HG03520 (cell line): ENCODE measurements around the gene HECTD3.

ENCODE experiments used
- ATAC-seq: cut with Tn5 transposase; IDR thresholded peaks from one replicate; pipeline ENCODE4 v1.9.1; 2021; ENCODE audit warnings: mild to moderate bottlenecking, moderate library complexity; ENCODE audit not compliant: unreplicated experiment

The HECTD3 gene

GRCh38 chr1:45010855-45011811 lies at the start of gene HECTD3:
Gene HECTD3, minus strand, starts transcription at chr1:45011324. Its CDS starts 67 bp downstream, at chr1:45011257.
- peak; percentile 50 for ATAC-seq

GRCh38 chr1:45059829-45060228 lies 48.7 kb upstream of the HECTD3 start:
- ATAC-seq: no peak

DNA sequence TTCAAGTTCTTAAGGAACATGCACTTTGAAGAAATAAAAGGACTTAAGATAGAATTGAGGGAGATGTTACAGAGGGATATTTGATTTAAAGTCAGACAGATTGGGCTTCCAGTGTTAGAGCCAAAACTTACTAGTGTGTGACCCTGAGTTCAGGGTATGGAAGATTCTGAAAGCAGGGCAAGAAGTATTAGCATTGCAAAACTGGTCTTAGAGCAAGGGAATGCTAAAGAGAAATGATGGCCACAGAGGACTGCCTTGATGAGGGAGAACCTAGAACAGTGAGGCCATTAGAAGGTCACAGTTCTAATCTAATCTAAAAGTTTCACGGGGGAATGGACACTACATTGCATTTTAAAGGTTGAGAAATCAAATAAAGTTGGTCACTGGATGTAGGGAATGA lies 46.4 kb upstream of the HECTD3 start:
- no peak for ATAC-seq

- ATAC-seq: no peak
Measured at GRCh38 chr1:45051005-45051772, 40.1 kb upstream of the HECTD3 start.

GRCh38 chr1:45047032-45047431 lies 35.9 kb upstream of the HECTD3 start:
- no peak for ATAC-seq

DNA sequence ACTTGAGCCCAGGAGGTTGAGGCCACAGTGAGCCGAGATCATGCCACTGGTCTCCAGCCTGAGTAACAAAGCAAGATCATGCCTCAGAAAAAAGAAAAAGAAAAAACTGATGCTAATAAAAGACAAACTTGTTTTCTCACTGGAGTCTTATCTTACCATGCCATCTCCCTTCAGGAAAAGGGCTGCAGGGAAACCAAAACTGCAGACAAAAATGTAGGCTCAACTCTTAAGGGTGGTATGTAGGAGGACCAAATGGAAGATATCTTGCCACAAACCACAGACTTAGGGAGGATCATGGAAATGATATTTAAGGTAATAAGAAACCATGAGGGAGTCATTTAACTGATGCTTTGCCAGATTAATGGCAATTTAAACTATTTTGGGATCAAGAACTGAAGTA lies 33.8 kb upstream of the HECTD3 start:
- ATAC-seq: no peak

DNA sequence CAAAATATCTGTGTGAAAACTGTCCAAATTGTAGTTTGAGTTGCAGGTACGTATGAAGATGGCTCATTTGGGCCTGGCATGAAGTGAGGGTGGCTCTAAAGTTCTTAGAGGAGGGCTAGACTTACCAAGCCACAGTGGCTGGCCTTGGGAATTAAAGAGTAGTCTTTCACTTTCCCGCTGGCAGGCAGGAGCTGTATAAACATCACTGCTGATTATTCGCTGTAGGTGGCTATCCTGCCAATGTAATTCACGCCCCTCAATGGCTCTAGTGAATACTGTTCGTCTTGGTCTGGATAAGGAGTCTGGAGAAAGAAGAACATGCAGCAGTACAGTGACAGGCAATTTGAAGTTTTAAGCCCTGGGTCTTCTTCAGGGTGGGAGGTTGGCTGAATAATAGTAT lies 32.0 kb upstream of the HECTD3 start:
- ATAC-seq: no peak

- ATAC-seq: no peak
Measured at GRCh38 chr1:45040297-45040696, 29.2 kb upstream of the HECTD3 start.

DNA sequence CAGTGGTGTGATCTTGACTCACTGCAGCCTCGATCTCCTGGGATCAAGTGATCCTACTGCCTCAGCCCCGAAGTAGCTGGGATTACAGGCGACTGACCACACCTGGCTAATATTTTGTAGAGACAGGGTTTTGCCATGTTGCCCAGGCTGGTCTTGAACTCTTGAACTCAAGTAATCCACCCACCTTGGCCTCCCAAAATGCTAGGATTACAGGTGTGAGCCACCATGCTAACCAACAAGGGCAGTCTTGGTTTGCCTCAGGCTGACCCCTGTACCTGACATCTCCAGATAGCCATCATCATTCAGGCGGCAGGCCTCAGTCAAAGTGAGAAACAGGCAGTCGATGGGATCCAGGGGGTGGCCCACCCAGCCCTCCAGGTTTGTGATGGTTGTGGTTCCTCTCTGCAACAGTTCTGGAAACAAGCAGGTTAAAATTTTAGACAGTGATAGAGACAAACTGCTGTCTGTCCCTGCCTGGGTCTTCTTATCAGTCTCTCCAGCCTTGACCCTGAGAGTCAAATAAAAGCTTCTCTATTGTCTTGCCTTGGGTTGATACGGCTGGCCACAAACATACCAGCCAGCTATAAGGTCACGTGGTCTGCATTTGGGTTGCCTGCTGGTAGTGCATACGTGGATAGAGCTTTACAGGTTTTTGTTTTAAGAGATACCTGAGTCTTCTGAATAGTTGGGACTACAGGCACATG lies 27.7 kb upstream of the HECTD3 start:
- no peak for ATAC-seq

DNA sequence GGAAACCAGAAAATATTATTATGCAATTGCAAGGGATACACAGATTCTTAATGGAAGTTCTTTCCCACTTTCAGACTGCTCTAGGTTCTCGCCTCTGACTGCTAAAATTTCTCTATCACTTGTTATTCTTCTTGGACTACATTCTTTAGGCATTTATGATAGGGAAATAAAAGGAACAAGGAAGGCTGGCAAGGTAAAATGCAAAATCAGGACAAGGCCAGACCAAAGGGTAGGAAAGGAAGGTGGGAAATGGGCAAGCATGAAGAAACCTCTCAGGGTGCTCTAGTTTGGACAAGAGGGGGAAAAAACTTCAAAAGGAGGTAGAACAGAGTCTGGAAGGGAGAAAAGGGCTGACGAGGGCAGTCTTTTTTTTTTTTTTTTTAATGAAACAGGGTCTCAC lies 27.1 kb upstream of the HECTD3 start:
- no peak for ATAC-seq

DNA sequence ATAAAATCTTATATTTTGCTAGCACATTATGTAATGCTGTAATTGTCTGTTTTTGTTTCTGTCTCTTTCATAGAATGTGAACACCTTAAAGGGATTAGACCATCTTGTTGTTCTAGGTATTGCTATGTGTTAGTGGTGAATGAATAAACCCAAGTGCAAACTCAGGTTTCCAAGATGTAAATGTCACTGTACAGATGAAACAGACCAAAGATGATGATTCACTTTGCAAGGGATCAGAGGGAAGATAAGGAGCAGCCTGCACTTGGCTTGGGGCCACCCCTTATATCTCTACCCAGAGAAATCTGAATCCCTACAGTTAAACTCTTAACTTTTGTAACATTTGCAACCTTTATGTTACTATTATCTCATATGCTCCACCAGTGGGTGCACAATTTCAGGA lies 26.3 kb upstream of the HECTD3 start:
- no peak for ATAC-seq

DNA sequence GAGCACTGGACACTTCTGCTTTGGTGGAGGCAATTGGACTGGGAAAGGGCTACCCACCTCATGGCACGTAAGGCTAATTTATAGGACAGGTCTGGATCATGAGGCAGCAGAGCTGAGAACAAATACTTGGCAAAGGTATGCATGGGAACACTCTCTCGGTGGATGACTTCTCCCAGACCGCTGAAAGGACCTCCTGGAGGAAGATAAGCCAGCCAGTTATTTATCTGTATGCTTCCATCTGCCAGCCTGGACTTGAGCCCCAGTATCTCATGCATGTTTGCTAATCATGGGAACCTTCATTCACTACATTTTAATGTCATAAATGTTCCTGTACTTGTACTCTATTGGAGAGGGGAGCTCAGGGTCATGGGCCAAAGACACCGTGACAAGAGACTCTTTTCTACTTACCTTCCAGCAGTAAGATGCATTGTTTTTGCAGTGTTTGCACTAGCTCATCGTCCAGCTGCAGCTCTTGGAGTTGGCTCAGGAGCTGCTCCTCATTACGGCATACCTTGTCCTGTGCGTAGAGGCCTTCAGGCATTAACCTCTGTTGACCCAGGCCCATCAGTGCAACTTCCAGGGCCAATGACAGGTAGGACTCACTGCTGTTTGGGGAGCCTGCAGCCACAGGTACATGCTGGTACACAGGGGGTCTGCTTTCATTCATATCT lies 24.6 kb upstream of the HECTD3 start:
- ATAC-seq: no peak

- ATAC-seq: no peak
Measured at GRCh38 chr1:45033356-45033755, 22.2 kb upstream of the HECTD3 start.

DNA sequence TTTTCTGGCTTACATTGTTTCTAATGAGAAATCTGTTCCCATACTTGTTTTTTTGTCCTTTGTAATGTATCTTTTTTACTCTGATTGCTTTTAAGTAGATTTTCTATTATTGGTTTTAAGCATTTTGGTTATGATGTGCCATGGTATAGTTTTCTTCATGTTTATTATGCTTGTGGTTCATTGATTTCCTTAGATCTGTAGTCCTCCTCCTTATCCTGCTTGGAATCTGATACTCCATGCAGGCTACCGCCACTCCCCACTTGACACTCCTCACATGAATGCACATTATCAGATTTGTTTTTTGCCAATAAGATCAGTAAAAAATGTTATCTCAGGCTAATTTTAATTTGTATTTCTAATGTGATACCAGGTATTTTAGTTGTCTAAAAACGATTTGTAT lies 21.7 kb upstream of the HECTD3 start:
- no peak for ATAC-seq

DNA sequence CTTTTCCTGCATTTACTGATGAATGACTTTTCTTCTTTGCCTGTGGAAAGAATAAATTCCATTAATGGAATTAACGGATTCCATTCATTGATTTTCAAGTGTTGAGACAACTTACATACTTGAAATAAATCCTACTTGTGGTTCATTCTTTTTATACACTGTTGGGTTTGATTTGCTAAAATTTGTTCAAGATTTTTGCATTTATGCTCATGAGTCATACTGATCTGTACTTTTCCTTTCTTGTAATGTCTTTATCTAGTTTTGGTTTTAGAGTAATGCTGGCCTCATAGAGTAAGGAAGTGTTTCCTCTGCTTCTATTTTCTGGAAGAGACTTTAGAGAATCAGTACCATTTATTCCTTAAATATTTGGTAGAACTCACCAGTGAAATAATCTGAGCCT lies 15.3 kb upstream of the HECTD3 start:
- ATAC-seq: no peak

DNA sequence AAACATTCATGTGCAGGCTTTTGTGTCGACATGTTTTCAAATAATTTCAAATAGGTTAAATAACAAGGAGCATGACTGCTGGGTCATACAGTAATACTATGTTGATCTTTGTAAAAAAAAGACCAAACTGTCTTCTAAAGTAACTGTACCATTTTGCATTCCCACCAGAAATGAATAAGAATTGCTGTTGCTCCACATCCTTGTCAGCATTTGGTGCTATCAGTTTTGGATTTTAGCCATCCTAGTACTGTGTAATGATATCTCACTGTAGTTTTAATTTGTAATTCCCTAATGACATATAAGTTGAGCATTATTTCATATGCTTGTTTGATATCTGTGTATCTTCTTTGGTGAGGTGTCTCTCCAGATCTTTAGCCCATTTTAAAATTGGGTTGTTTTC lies 12.5 kb upstream of the HECTD3 start:
- ATAC-seq: no peak

GRCh38 chr1:45018599-45019230 lies 7.6 kb upstream of the HECTD3 start:
- peak; percentile 58 for ATAC-seq

- ATAC-seq: no peak
Measured at GRCh38 chr1:45016767-45017166, 5.6 kb upstream of the HECTD3 start.

- no peak for ATAC-seq
Measured at GRCh38 chr1:45016090-45016697, 5.1 kb upstream of the HECTD3 start.

DNA sequence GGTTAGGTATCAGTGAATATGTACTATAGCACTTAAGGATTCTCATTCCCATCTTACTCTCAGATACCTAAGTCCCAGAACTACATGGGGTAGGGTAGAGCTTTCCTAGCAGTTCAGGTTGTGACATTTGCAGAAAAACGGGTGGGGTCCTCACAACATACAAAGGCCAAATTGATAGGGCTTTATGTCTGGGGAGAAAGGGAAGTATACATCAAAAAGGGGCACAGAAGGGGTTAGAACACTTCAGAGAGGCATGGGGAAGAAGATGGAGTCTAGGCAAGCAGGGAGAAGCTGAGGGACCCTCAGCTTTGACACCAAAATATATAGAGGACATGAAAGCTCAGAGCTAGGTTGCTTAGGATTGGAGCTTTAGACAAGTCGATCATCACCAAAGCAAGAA lies 4.6 kb upstream of the HECTD3 start:
- ATAC-seq: no peak
